SW480 (cell line): ENCODE measurements around the gene SNAP29.
"Not testable (repeated sequence)": the region's sequence is repeated elsewhere in the genome, so short reads cannot be mapped to it uniquely, and the experiment has no call there.

Source experiments
- DNase-seq: peaks from one replicate; pipeline ENCODE4 v3.0.0-alpha.2; 2016; ENCODE audit warnings: low spot score

The SNAP29 gene

GRCh38 chr22:20866736-20867135, 7.9 kb downstream of the SNAP29 start:
- no peak for DNase-seq

GRCh38 chr22:20867179-20868024, 8.6 kb downstream of the SNAP29 start:
- DNase-seq, result no peak

- no peak for DNase-seq
Measured at GRCh38 chr22:20868025-20868962, 9.5 kb downstream of the SNAP29 start.

GRCh38 chr22:20869234-20869633, 10.4 kb downstream of the SNAP29 start:
- DNase-seq, result no peak

GRCh38 chr22:20873214-20873613, 14.4 kb downstream of the SNAP29 start:
- no peak for DNase-seq

GRCh38 chr22:20875296-20875695, 16.5 kb downstream of the SNAP29 start:
- no peak for DNase-seq

GRCh38 chr22:20877715-20878114, 18.9 kb downstream of the SNAP29 start:
- no peak for DNase-seq

GRCh38 chr22:20881231-20881630, 22.4 kb downstream of the SNAP29 start:
- DNase-seq, result no peak

GRCh38 chr22:20881869-20882815, 23.3 kb downstream of the SNAP29 start:
- no peak for DNase-seq

- DNase-seq, result no peak
Measured at GRCh38 chr22:20882855-20883254, 24.0 kb downstream of the SNAP29 start.

GRCh38 chr22:20884454-20884853, 25.6 kb downstream of the SNAP29 start:
- no peak for DNase-seq

- no peak for DNase-seq
Measured at GRCh38 chr22:20885017-20885556, 26.3 kb downstream of the SNAP29 start.

- peak; percentile 67 for DNase-seq
Measured at GRCh38 chr22:20885557-20886323, 26.9 kb downstream of the SNAP29 start.

GRCh38 chr22:20887375-20887774, 28.6 kb downstream of the SNAP29 start:
- DNase-seq, result no peak

GRCh38 chr22:20889025-20889704, 30.4 kb downstream of the SNAP29 start:
- no peak for DNase-seq

GRCh38 chr22:20889904-20890540, 31.2 kb downstream of the SNAP29 start:
- no peak for DNase-seq

- no peak for DNase-seq
Measured at GRCh38 chr22:20890975-20891374, 32.2 kb downstream of the SNAP29 start.

- DNase-seq, result not testable (repeated sequence)
Measured at GRCh38 chr22:20897737-20898136, 38.9 kb downstream of the SNAP29 start.

- no peak for DNase-seq
Measured at GRCh38 chr22:20899827-20900423, 41.1 kb downstream of the SNAP29 start.
